ENCODE results near the gene FMNL2.

Gene FMNL2

GRCh38 chr2:152564754-152565551 is 230.0 kb downstream of the FMNL2 start:
- H3K36me3 ChIP-seq (ENCODE audit: insufficient read depth, low read length), result no peaks in the 10 kb centered on the region
- H3K9ac ChIP-seq (ENCODE audit: low read depth, low read length), result no peak overlapping the region
- H3K9me3 ChIP-seq (ENCODE audit: control insufficient read depth, insufficient read depth, low read length), result no peaks in the 10 kb centered on the region
- no peaks in the 10 kb centered on the region for H3K4me1 ChIP-seq (ENCODE audit: insufficient read depth, low read length)

- Histone ChIP-seq H3K4me1 (ENCODE audit: insufficient read depth, low read length) (no peaks in the 10 kb centered on the region), H3K9ac (ENCODE audit: low read depth, low read length) (no peak overlapping the region), H3K9me3 (ENCODE audit: control insufficient read depth, insufficient read depth, low read length) (no peaks in the 10 kb centered on the region), H3K36me3 (ENCODE audit: insufficient read depth, low read length) (no peaks in the 10 kb centered on the region)
Observed at GRCh38 chr2:152565884-152566727, 231.1 kb downstream of the FMNL2 start.

- Histone ChIP-seq H3K9ac (ENCODE audit: low read depth, low read length) (no peak overlapping the region), H3K36me3 (ENCODE audit: insufficient read depth, low read length) (no peaks in the 10 kb centered on the region), H3K4me1 (ENCODE audit: insufficient read depth, low read length) (no peaks in the 10 kb centered on the region), H3K9me3 (ENCODE audit: control insufficient read depth, insufficient read depth, low read length) (no peaks in the 10 kb centered on the region)
Observed at GRCh38 chr2:152566728-152567069, 231.7 kb downstream of the FMNL2 start.

GRCh38 chr2:152568531-152568930 is 233.6 kb downstream of the FMNL2 start:
- H3K4me1 ChIP-seq (ENCODE audit: insufficient read depth, low read length), result 0 out of 2 replicates have a peak, but pooled peaks cover 2% of the 10 kb centered on the region
- H3K9ac ChIP-seq (ENCODE audit: low read depth, low read length), result no peak overlapping the region
- no peaks in the 10 kb centered on the region for H3K36me3 ChIP-seq (ENCODE audit: insufficient read depth, low read length)
- H3K9me3 ChIP-seq (ENCODE audit: control insufficient read depth, insufficient read depth, low read length), result no peaks in the 10 kb centered on the region

- H3K9me3 ChIP-seq (ENCODE audit: control insufficient read depth, insufficient read depth, low read length), result no peaks in the 10 kb centered on the region
- 0 out of 2 replicates have a peak, but pooled peaks cover 2% of the 10 kb centered on the region for H3K4me1 ChIP-seq (ENCODE audit: insufficient read depth, low read length)
- no peak overlapping the region for H3K9ac ChIP-seq (ENCODE audit: low read depth, low read length)
- no peaks in the 10 kb centered on the region for H3K36me3 ChIP-seq (ENCODE audit: insufficient read depth, low read length)
Observed at GRCh38 chr2:152569186-152569585, 234.2 kb downstream of the FMNL2 start.

GRCh38 chr2:152571048-152571766 is 236.2 kb downstream of the FMNL2 start:
- Histone ChIP-seq H3K4me1 (ENCODE audit: insufficient read depth, low read length) (0 out of 2 replicates have a peak, but pooled peaks cover 2% of the 10 kb centered on the region), H3K9me3 (ENCODE audit: control insufficient read depth, insufficient read depth, low read length) (no peaks in the 10 kb centered on the region), H3K36me3 (ENCODE audit: insufficient read depth, low read length) (no peaks in the 10 kb centered on the region), H3K9ac (ENCODE audit: low read depth, low read length) (no peak overlapping the region)

- 0 out of 2 replicates have a peak, but pooled peaks cover 2% of the 10 kb centered on the region for H3K4me1 ChIP-seq (ENCODE audit: insufficient read depth, low read length)
- no peaks in the 10 kb centered on the region for H3K36me3 ChIP-seq (ENCODE audit: insufficient read depth, low read length)
- H3K9me3 ChIP-seq (ENCODE audit: control insufficient read depth, insufficient read depth, low read length), result no peaks in the 10 kb centered on the region
- no peak overlapping the region for H3K9ac ChIP-seq (ENCODE audit: low read depth, low read length)
Observed at GRCh38 chr2:152572031-152572430, 237.1 kb downstream of the FMNL2 start.

GRCh38 chr2:152573168-152573567 is 238.2 kb downstream of the FMNL2 start:
- H3K4me1 ChIP-seq (ENCODE audit: insufficient read depth, low read length), result 0 out of 2 replicates have a peak, but pooled peaks cover 2% of the 10 kb centered on the region
- H3K9me3 ChIP-seq (ENCODE audit: control insufficient read depth, insufficient read depth, low read length), result no peaks in the 10 kb centered on the region
- H3K9ac ChIP-seq (ENCODE audit: low read depth, low read length), result no peak overlapping the region
- no peaks in the 10 kb centered on the region for H3K36me3 ChIP-seq (ENCODE audit: insufficient read depth, low read length)

GRCh38 chr2:152577579-152577978 is 242.6 kb downstream of the FMNL2 start:
- Histone ChIP-seq H3K9me3 (ENCODE audit: control insufficient read depth, insufficient read depth, low read length) (no peaks in the 10 kb centered on the region), H3K4me1 (ENCODE audit: insufficient read depth, low read length) (0 out of 2 replicates have a peak, but pooled peaks cover 2% of the 10 kb centered on the region), H3K9ac (ENCODE audit: low read depth, low read length) (no peak overlapping the region), H3K36me3 (ENCODE audit: insufficient read depth, low read length) (no peaks in the 10 kb centered on the region)

GRCh38 chr2:152578573-152578972 is 243.6 kb downstream of the FMNL2 start:
- Histone ChIP-seq H3K9ac (ENCODE audit: low read depth, low read length) (no peak overlapping the region), H3K4me1 (ENCODE audit: insufficient read depth, low read length) (no peaks in the 10 kb centered on the region), H3K9me3 (ENCODE audit: control insufficient read depth, insufficient read depth, low read length) (no peaks in the 10 kb centered on the region), H3K36me3 (ENCODE audit: insufficient read depth, low read length) (0 out of 2 replicates have a peak, but pooled peaks cover 5% of the 10 kb centered on the region)

GRCh38 chr2:152580714-152581113 is 245.7 kb downstream of the FMNL2 start:
- Histone ChIP-seq H3K9ac (ENCODE audit: low read depth, low read length) (no peak overlapping the region), H3K4me1 (ENCODE audit: insufficient read depth, low read length) (no peaks in the 10 kb centered on the region), H3K9me3 (ENCODE audit: control insufficient read depth, insufficient read depth, low read length) (no peaks in the 10 kb centered on the region), H3K36me3 (ENCODE audit: insufficient read depth, low read length) (0 out of 2 replicates have a peak, but pooled peaks cover 5% of the 10 kb centered on the region)

GRCh38 chr2:152581360-152581759 is 246.4 kb downstream of the FMNL2 start:
- Histone ChIP-seq H3K9ac (ENCODE audit: low read depth, low read length) (no peak overlapping the region), H3K4me1 (ENCODE audit: insufficient read depth, low read length) (no peaks in the 10 kb centered on the region), H3K36me3 (ENCODE audit: insufficient read depth, low read length) (0 out of 2 replicates have a peak, but pooled peaks cover 5% of the 10 kb centered on the region), H3K9me3 (ENCODE audit: control insufficient read depth, insufficient read depth, low read length) (no peaks in the 10 kb centered on the region)

GRCh38 chr2:152582081-152582480 is 247.1 kb downstream of the FMNL2 start:
- Histone ChIP-seq H3K9ac (ENCODE audit: low read depth, low read length) (no peak overlapping the region), H3K9me3 (ENCODE audit: control insufficient read depth, insufficient read depth, low read length) (no peaks in the 10 kb centered on the region), H3K4me1 (ENCODE audit: insufficient read depth, low read length) (no peaks in the 10 kb centered on the region), H3K36me3 (ENCODE audit: insufficient read depth, low read length) (0 out of 2 replicates have a peak, but pooled peaks cover 5% of the 10 kb centered on the region)

Measured in ES-I3 (cell line).